ENCODE measurements around the gene CACNA1D. TPM values are rescaled to one million over a fixed set of nuclear protein-coding genes. Genes with fewer than 3 reads are reported as not detected.

Gene CACNA1D
- total RNA-seq, 4 donors from 2014 or later = 12.7 to 98.9 (median 25.0) TPM

GRCh38 chr3:53672981-53673380 lies 178.6 kb downstream of the CACNA1D start:
- intact Hi-C loops (cut with DNase I; ENCODE audit: low total_unique reads) (loop anchor here (10.0 kb wide), 1 partner anchor 68 kb away; no protein-coding TSS in a partner anchor), in situ Hi-C loops (cut with MboI; ENCODE audit: low pct_ligation_motif_present in 1 of 4, low pct_unique_long_range_greater_than_20kb in 1 of 4, low sequenced_read_pairs in 3 of 4) (no loop called here)

GRCh38 chr3:53673722-53674350 lies 179.4 kb downstream of the CACNA1D start:
- Histone ChIP-seq H3K4me1 (no peaks in the 10 kb centered on the region), H3K9me3 (no peaks in the 10 kb centered on the region), H3K27me3 (no peaks in the 10 kb centered on the region), H3K27ac (no peak overlapping the region), H3K36me3 (no peaks in the 10 kb centered on the region), H3K4me3 (no peak overlapping the region)
- WGBS, 2 donors (ENCODE audit: low coverage in 1 of 2) = 68 to 73% methylated on average over 10 of the region's 10 CpGs
- in situ Hi-C loops (cut with MboI; ENCODE audit: low pct_ligation_motif_present in 1 of 4, low pct_unique_long_range_greater_than_20kb in 1 of 4, low sequenced_read_pairs in 3 of 4) = no loop called here
- TF ChIP-seq POLR2AphosphoS5 (IDR thresholded peaks at IDR 0.05) (no peak), POLR2A (IDR thresholded peaks at IDR 0.05) (no peak), EP300 (IDR thresholded peaks at IDR 0.05; ENCODE audit: low read depth) (no peak), CTCF (IDR thresholded peaks at IDR 0.05) (no peak)
- intact Hi-C loops (cut with DNase I; ENCODE audit: low total_unique reads) = loop anchor here (10.0 kb wide), 1 partner anchor 69 kb away; no protein-coding TSS in a partner anchor
- no peak for DNase-seq

More at GRCh38 chr3:53672981-53673380, 178.6 kb downstream of the CACNA1D start:
- no peaks in the 10 kb centered on the region for H3K4me1 ChIP-seq
- no peaks in the 10 kb centered on the region for H3K36me3 ChIP-seq
- H3K27ac ChIP-seq = no peak overlapping the region
- DNase-seq = no peak
- 74 to 77% methylated on average over 3 to 5 of the region's 5 CpGs for WGBS, 2 donors (ENCODE audit: low coverage in 1 of 2)
- H3K9me3 ChIP-seq = no peaks in the 10 kb centered on the region
- no peaks in the 10 kb centered on the region for H3K27me3 ChIP-seq
- no peak overlapping the region for H3K4me3 ChIP-seq
- TF ChIP-seq EP300 (IDR thresholded peaks at IDR 0.05; ENCODE audit: low read depth) (no peak), POLR2A (IDR thresholded peaks at IDR 0.05) (no peak), POLR2AphosphoS5 (IDR thresholded peaks at IDR 0.05) (no peak), CTCF (IDR thresholded peaks at IDR 0.05) (no peak)

- 87 to 91% methylated on average over 3 to 8 of the region's 8 CpGs for WGBS, 2 donors (ENCODE audit: low coverage in 1 of 2)
- intact Hi-C loops (cut with DNase I; ENCODE audit: low total_unique reads) = loop anchor here (10.0 kb wide), 1 partner anchor 70 kb away; no protein-coding TSS in a partner anchor
- in situ Hi-C loops (cut with MboI; ENCODE audit: low pct_ligation_motif_present in 1 of 4, low pct_unique_long_range_greater_than_20kb in 1 of 4, low sequenced_read_pairs in 3 of 4) = no loop called here
These were observed 180.2 kb downstream of the CACNA1D start for GRCh38 chr3:53674582-53674981.

More at GRCh38 chr3:53674582-53674981, 180.2 kb downstream of the CACNA1D start:
- Histone ChIP-seq H3K36me3 (no peaks in the 10 kb centered on the region), H3K4me3 (no peak overlapping the region), H3K4me1 (no peaks in the 10 kb centered on the region), H3K27me3 (no peaks in the 10 kb centered on the region), H3K27ac (no peak overlapping the region), H3K9me3 (no peaks in the 10 kb centered on the region)
- no peak for DNase-seq
- TF ChIP-seq CTCF (IDR thresholded peaks at IDR 0.05) = no peak
- TF ChIP-seq POLR2AphosphoS5 (IDR thresholded peaks at IDR 0.05) = no peak
- TF ChIP-seq POLR2A (IDR thresholded peaks at IDR 0.05) = no peak
- no peak for TF ChIP-seq EP300 (IDR thresholded peaks at IDR 0.05; ENCODE audit: low read depth)
